ES-I3 (cell line): ENCODE data around the gene MS4A10.

Experiments used
- H3K36me3 ChIP-seq: 2 replicates; pipeline ENCODE4 v1.6.1; 2013; ENCODE audit warnings: mild to moderate bottlenecking, low read length, control low read depth, moderate library complexity; ENCODE audit not compliant: insufficient read depth
- H3K4me1 ChIP-seq: 2 replicates; pipeline ENCODE4 v1.6.1; 2013; ENCODE audit warnings: mild to moderate bottlenecking, control low read depth, low read length; ENCODE audit not compliant: insufficient read depth
- H3K9ac ChIP-seq: 2 replicates; pipeline ENCODE4 v1.6.1; 2013; ENCODE audit warnings: low read depth, mild to moderate bottlenecking, low read length, moderate library complexity
- H3K9me3 ChIP-seq: 2 replicates; pipeline ENCODE4 v1.6.1; 2013; ENCODE audit warnings: mild to moderate bottlenecking, low read length, moderate library complexity; ENCODE audit not compliant: control insufficient read depth, insufficient read depth

MS4A10 gene

GRCh38 chr11:60771879-60772525 is 13.1 kb upstream of the MS4A10 start:
- Histone ChIP-seq H3K36me3 (no peaks in the 10 kb centered on the region), H3K9me3 (no peaks in the 10 kb centered on the region), H3K9ac (no peak overlapping the region), H3K4me1 (no peaks in the 10 kb centered on the region)

GRCh38 chr11:60772666-60773065 is 12.5 kb upstream of the MS4A10 start:
- no peaks in the 10 kb centered on the region for H3K36me3 ChIP-seq
- no peaks in the 10 kb centered on the region for H3K4me1 ChIP-seq
- no peak overlapping the region for H3K9ac ChIP-seq
- H3K9me3 ChIP-seq, result no peaks in the 10 kb centered on the region

- Histone ChIP-seq H3K9me3 (no peaks in the 10 kb centered on the region), H3K36me3 (no peaks in the 10 kb centered on the region), H3K4me1 (no peaks in the 10 kb centered on the region), H3K9ac (no peak overlapping the region)
Observed at GRCh38 chr11:60774726-60775125, 10.4 kb upstream of the MS4A10 start.

GRCh38 chr11:60775420-60775961 is 9.6 kb upstream of the MS4A10 start:
- Histone ChIP-seq H3K36me3 (no peaks in the 10 kb centered on the region), H3K9me3 (no peaks in the 10 kb centered on the region), H3K9ac (no peak overlapping the region), H3K4me1 (no peaks in the 10 kb centered on the region)

GRCh38 chr11:60776167-60776566 is 9.0 kb upstream of the MS4A10 start:
- no peaks in the 10 kb centered on the region for H3K4me1 ChIP-seq
- no peak overlapping the region for H3K9ac ChIP-seq
- H3K36me3 ChIP-seq, result no peaks in the 10 kb centered on the region
- H3K9me3 ChIP-seq, result no peaks in the 10 kb centered on the region

- Histone ChIP-seq H3K9ac (no peak overlapping the region), H3K4me1 (no peaks in the 10 kb centered on the region), H3K9me3 (no peaks in the 10 kb centered on the region), H3K36me3 (no peaks in the 10 kb centered on the region)
Observed at GRCh38 chr11:60777106-60777505, 8.0 kb upstream of the MS4A10 start.

GRCh38 chr11:60777572-60777971 is 7.6 kb upstream of the MS4A10 start:
- no peaks in the 10 kb centered on the region for H3K36me3 ChIP-seq
- no peak overlapping the region for H3K9ac ChIP-seq
- no peaks in the 10 kb centered on the region for H3K4me1 ChIP-seq
- H3K9me3 ChIP-seq, result no peaks in the 10 kb centered on the region

- H3K4me1 ChIP-seq, result no peaks in the 10 kb centered on the region
- H3K36me3 ChIP-seq, result no peaks in the 10 kb centered on the region
- H3K9me3 ChIP-seq, result no peaks in the 10 kb centered on the region
- no peak overlapping the region for H3K9ac ChIP-seq
Observed at GRCh38 chr11:60780065-60780464, 5.1 kb upstream of the MS4A10 start.

- Histone ChIP-seq H3K36me3 (no peaks in the 10 kb centered on the region), H3K4me1 (no peaks in the 10 kb centered on the region), H3K9ac (no peak overlapping the region), H3K9me3 (no peaks in the 10 kb centered on the region)
Observed at GRCh38 chr11:60780774-60781173, 4.4 kb upstream of the MS4A10 start.

GRCh38 chr11:60781286-60781980 is 3.7 kb upstream of the MS4A10 start:
- Histone ChIP-seq H3K4me1 (no peaks in the 10 kb centered on the region), H3K36me3 (no peaks in the 10 kb centered on the region), H3K9me3 (no peaks in the 10 kb centered on the region), H3K9ac (no peak overlapping the region)

- H3K9me3 ChIP-seq, result no peaks in the 10 kb centered on the region
- H3K4me1 ChIP-seq, result no peaks in the 10 kb centered on the region
- no peak overlapping the region for H3K9ac ChIP-seq
- H3K36me3 ChIP-seq, result no peaks in the 10 kb centered on the region
Observed at GRCh38 chr11:60781981-60782316, 3.2 kb upstream of the MS4A10 start.

- no peaks in the 10 kb centered on the region for H3K4me1 ChIP-seq
- H3K9ac ChIP-seq, result no peak overlapping the region
- no peaks in the 10 kb centered on the region for H3K36me3 ChIP-seq
Observed at GRCh38 chr11:60782393-60783140, 2.6 kb upstream of the MS4A10 start.

GRCh38 chr11:60783141-60783484 is 2.0 kb upstream of the MS4A10 start:
- H3K4me1 ChIP-seq, result no peaks in the 10 kb centered on the region
- no peaks in the 10 kb centered on the region for H3K36me3 ChIP-seq
- 0 out of 2 replicates have a peak, but pooled peaks cover under 1% of the 10 kb centered on the region for H3K9me3 ChIP-seq
- H3K9ac ChIP-seq, result no peak overlapping the region

More at GRCh38 chr11:60782393-60783140, 2.6 kb upstream of the MS4A10 start:
- H3K9me3 ChIP-seq, result no peaks in the 10 kb centered on the region

- no peaks in the 10 kb centered on the region for H3K36me3 ChIP-seq
- peaks cover 5% of the 10 kb centered on the region; the same call in 1 of the 2 replicates for H3K9me3 ChIP-seq
- no peak overlapping the region for H3K9ac ChIP-seq
- H3K4me1 ChIP-seq, result no peaks in the 10 kb centered on the region
Observed at GRCh38 chr11:60783911-60784310, 1.2 kb upstream of the MS4A10 start.
